ENCODE results near the gene ARHGEF1.
A peak's percentile ranks its signal among the peaks of the same experiment; 100 is the strongest.
"Not testable (repeated sequence)": the region's sequence is repeated elsewhere in the genome, so short reads cannot be mapped to it uniquely, and the experiment has no call there.

The ARHGEF1 gene

GRCh38 chr19:41862445-41862986, 20.5 kb upstream of the ARHGEF1 start:
- DNase-seq = no peak

GRCh38 chr19:41863209-41863931, 19.6 kb upstream of the ARHGEF1 start:
- no peak for DNase-seq

- DNase-seq = no peak
Measured at GRCh38 chr19:41864374-41864773, 18.6 kb upstream of the ARHGEF1 start.

- DNase-seq = no peak
Measured at GRCh38 chr19:41866284-41866683, 16.7 kb upstream of the ARHGEF1 start.

- no peak for DNase-seq
Measured at GRCh38 chr19:41868120-41868988, 14.6 kb upstream of the ARHGEF1 start.

- no peak for DNase-seq
Measured at GRCh38 chr19:41868989-41869300, 14.0 kb upstream of the ARHGEF1 start.

GRCh38 chr19:41869374-41869955, 13.5 kb upstream of the ARHGEF1 start:
- DNase-seq = no peak

GRCh38 chr19:41870401-41870873, 12.5 kb upstream of the ARHGEF1 start:
- DNase-seq = no peak

GRCh38 chr19:41871573-41872383, 11.2 kb upstream of the ARHGEF1 start:
- peak; percentile 75 for DNase-seq

GRCh38 chr19:41872384-41872774, 10.6 kb upstream of the ARHGEF1 start:
- DNase-seq = no peak

GRCh38 chr19:41872775-41873647, 10.0 kb upstream of the ARHGEF1 start:
- DNase-seq = peak; percentile 81

GRCh38 chr19:41875973-41876372, 7.0 kb upstream of the ARHGEF1 start:
- DNase-seq = not testable (repeated sequence)

- peak; percentile 50 for DNase-seq
Measured at GRCh38 chr19:41876847-41877832, 5.8 kb upstream of the ARHGEF1 start, which contains the start of gene CD79A. TSS of gene CD79A (plus strand) at chr19:41877279. CDS start at chr19:41877305, 26 bp downstream.

- no peak for DNase-seq
Measured at GRCh38 chr19:41877916-41878905, 4.8 kb upstream of the ARHGEF1 start.

- DNase-seq = no peak
Measured at GRCh38 chr19:41879080-41879479, 3.9 kb upstream of the ARHGEF1 start.

- no peak for DNase-seq
Measured at GRCh38 chr19:41879670-41880328, 3.2 kb upstream of the ARHGEF1 start.

- no peak for DNase-seq
Measured at GRCh38 chr19:41880329-41880708, 2.7 kb upstream of the ARHGEF1 start.

GRCh38 chr19:41883463-41883820, 458 bp downstream of the ARHGEF1 start:
- DNase-seq = no peak

All from CD4-positive, alpha-beta T cell treated with Interleukin-17A for 4 hours (primary cell).